ENCODE data around the gene TCP11L1.
"Not testable (repeated sequence)": the region's sequence is repeated elsewhere in the genome, so short reads cannot be mapped to it uniquely, and the experiment has no call there.

The TCP11L1 gene

DNA sequence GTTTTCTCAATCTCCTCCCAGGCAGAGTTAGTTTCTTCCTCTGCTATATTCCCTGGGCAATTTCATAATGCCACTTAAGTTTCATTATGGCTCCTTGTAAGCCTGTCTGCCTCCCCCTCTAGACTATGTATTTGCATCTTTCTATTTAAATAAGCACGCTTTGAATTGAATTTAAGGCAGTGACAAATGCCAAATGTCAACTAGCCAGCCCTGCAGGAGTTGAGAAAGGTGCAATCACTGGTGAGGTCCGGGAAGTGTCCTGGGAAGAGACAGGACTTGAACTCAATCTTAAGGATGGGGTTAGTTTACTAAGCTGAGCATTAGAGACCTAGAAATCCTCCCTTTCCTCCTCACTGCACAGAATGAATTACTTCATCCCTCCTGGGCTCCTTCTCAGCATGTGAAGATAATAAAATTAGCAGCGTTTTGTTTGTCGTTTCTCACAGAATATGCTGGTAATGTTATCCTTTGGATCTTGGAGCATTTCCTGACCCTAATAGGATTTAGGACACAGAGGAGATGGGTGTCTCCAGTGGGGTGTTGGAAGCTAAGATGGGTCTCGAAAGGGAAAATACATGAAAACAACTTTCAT is 1.6 kb downstream of the TCP11L1 start:
- Histone ChIP-seq H3K27me3 (ENCODE audit: insufficient read depth, low read length) (no peaks in the 10 kb centered on the region), H3K9me3 (ENCODE audit: low read length) (peaks cover 9% of the 10 kb centered on the region), H3K4me3 (ENCODE audit: low read length) (peak overlapping the region; percentile 88), H2AFZ (ENCODE audit: low read depth, low read length) (no peak overlapping the region), H3K4me1 (ENCODE audit: insufficient read depth, low read length) (peaks cover 10% of the 10 kb centered on the region), H3K36me3 (ENCODE audit: insufficient read depth, low read length) (peaks cover 25% of the 10 kb centered on the region)

GRCh38 chr11:33043221-33043830 is 4.0 kb downstream of the TCP11L1 start:
- H3K36me3 ChIP-seq (ENCODE audit: insufficient read depth, low read length), result peaks cover 37% of the 10 kb centered on the region
- H3K4me3 ChIP-seq (ENCODE audit: low read length), result no peak overlapping the region
- H3K27me3 ChIP-seq (ENCODE audit: insufficient read depth, low read length), result no peaks in the 10 kb centered on the region
- no peak overlapping the region for H2AFZ ChIP-seq (ENCODE audit: low read depth, low read length)
- H3K4me1 ChIP-seq (ENCODE audit: insufficient read depth, low read length), result peaks cover 10% of the 10 kb centered on the region
- peaks cover 10% of the 10 kb centered on the region for H3K9me3 ChIP-seq (ENCODE audit: low read length)

- H3K27me3 ChIP-seq (ENCODE audit: insufficient read depth, low read length), result no peaks in the 10 kb centered on the region
- peaks cover 10% of the 10 kb centered on the region for H3K4me1 ChIP-seq (ENCODE audit: insufficient read depth, low read length)
- peaks cover 10% of the 10 kb centered on the region for H3K9me3 ChIP-seq (ENCODE audit: low read length)
- no peak overlapping the region for H2AFZ ChIP-seq (ENCODE audit: low read depth, low read length)
- peaks cover 41% of the 10 kb centered on the region for H3K36me3 ChIP-seq (ENCODE audit: insufficient read depth, low read length)
- no peak overlapping the region for H3K4me3 ChIP-seq (ENCODE audit: low read length)
Observed at GRCh38 chr11:33044285-33044756, 4.9 kb downstream of the TCP11L1 start.

DNA sequence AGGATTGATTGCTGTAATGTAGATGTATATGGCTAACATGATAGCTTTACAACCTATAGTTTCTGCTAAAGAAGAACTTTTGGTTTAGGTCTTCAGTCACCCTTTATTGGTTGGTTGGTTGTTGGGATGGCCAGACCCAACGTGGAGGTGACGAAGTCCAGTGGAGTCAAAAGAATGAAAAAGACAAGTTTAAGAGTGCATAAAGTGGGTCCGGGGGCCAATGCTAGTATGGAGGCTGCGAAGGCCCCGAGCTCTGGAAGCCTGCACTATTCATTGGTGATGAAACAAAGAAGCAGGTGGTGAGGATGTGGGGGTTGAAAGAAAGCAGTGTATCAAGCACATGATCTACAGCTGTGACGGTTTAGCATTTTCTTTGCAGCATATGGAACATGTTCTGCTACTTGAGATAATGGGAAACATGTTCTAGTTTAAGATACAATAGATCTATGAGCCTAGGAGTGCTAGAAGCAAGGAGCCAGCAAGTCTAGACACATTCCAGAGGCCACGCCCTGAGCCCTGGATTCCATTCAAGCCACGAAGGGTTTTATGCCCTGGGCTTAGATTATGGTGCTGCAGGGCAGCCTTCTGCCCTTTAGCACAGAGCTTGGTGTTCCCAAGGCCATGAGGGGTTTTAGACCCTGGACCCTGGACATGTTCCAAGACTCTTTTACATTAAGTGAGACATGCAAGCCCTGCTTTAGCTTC is 6.3 kb downstream of the TCP11L1 start:
- Histone ChIP-seq H3K36me3 (ENCODE audit: insufficient read depth, low read length) (peaks cover 41% of the 10 kb centered on the region), H2AFZ (ENCODE audit: low read depth, low read length) (no peak overlapping the region), H3K4me3 (ENCODE audit: low read length) (no peak overlapping the region), H3K4me1 (ENCODE audit: insufficient read depth, low read length) (peaks cover 4% of the 10 kb centered on the region), H3K9me3 (ENCODE audit: low read length) (peaks cover 10% of the 10 kb centered on the region), H3K27me3 (ENCODE audit: insufficient read depth, low read length) (no peaks in the 10 kb centered on the region)

DNA sequence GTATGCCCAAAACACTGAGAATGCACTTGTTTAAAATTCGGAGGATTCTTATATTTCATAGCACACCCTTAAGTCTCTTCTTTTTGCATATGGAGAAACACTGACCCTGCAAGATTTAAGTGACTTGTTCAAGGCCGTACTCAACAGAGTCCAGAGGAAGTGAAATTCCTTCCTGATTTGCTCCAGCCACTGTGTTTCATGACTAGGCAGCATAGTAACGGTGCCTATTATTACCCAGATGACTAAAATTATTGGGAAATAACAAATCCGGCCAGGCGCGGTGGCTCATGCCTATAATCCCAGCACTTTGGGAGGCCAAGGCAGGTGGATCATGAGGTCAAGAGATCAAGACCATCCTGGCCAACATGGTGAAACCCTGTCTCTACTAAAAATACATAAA is 9.3 kb downstream of the TCP11L1 start:
- Histone ChIP-seq H3K9me3 (ENCODE audit: low read length) (peaks cover 10% of the 10 kb centered on the region), H3K36me3 (ENCODE audit: insufficient read depth, low read length) (peaks cover 37% of the 10 kb centered on the region)
- not testable (repeated sequence) for H2AFZ ChIP-seq (ENCODE audit: low read depth, low read length); H3K27me3 ChIP-seq (ENCODE audit: insufficient read depth, low read length); H3K4me1 ChIP-seq (ENCODE audit: insufficient read depth, low read length); H3K4me3 ChIP-seq (ENCODE audit: low read length)

DNA sequence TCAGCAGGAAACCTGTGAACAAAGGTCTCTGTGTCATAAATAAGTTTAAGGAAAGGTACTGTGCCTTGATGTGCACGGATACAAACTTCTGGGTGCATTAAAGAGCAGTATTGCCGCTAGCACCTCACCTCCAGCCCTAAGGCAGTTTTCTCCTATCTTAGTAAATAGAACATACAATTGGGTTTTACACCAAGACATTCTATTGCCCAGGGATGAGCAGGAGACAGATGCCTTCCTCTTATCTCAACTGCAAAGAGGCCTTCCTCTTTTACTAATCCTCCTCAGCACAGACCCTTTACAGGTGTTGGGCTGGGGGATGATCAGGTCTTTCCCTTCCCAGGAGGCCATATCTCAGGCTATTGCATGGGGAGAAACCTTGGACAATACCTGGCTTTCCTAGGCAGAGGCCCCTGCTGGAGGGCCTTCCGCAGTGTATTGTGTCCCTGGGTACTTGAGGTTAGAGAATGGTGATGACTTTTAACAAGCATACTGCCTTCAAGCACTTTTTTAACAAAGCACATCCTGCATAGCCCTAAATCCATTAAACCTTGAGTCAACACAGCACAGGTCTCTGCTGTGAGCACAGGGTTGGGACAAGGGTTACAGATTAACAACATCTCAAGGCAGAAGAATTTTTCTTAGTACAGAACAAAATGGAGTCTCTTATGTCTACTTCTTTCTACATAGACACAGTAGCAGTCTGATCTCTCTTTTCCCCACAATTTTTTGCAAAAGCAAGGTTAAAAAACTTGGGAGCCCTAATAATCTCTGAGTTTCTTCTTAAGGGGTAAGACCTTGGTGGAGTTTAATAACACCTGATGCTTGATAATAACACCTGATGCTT is 10.4 kb downstream of the TCP11L1 start:
- Histone ChIP-seq H3K9me3 (ENCODE audit: low read length) (peaks cover 10% of the 10 kb centered on the region), H3K36me3 (ENCODE audit: insufficient read depth, low read length) (peaks cover 31% of the 10 kb centered on the region)
- not testable (repeated sequence) for H3K4me3 ChIP-seq (ENCODE audit: low read length); H3K4me1 ChIP-seq (ENCODE audit: insufficient read depth, low read length); H3K27me3 ChIP-seq (ENCODE audit: insufficient read depth, low read length); H2AFZ ChIP-seq (ENCODE audit: low read depth, low read length)

- H3K36me3 ChIP-seq (ENCODE audit: insufficient read depth, low read length), result peaks cover 20% of the 10 kb centered on the region
- no peaks in the 10 kb centered on the region for H3K4me1 ChIP-seq (ENCODE audit: insufficient read depth, low read length)
- no peak overlapping the region for H3K4me3 ChIP-seq (ENCODE audit: low read length)
- H2AFZ ChIP-seq (ENCODE audit: low read depth, low read length), result no peak overlapping the region
- H3K9me3 ChIP-seq (ENCODE audit: low read length), result no peaks in the 10 kb centered on the region
- H3K27me3 ChIP-seq (ENCODE audit: insufficient read depth, low read length), result no peaks in the 10 kb centered on the region
Observed at GRCh38 chr11:33052231-33052630, 12.9 kb downstream of the TCP11L1 start.

GRCh38 chr11:33055375-33055774 is 16.0 kb downstream of the TCP11L1 start:
- Histone ChIP-seq H3K36me3 (ENCODE audit: insufficient read depth, low read length) (peaks cover 36% of the 10 kb centered on the region), H3K4me1 (ENCODE audit: insufficient read depth, low read length) (no peaks in the 10 kb centered on the region), H2AFZ (ENCODE audit: low read depth, low read length) (no peak overlapping the region), H3K27me3 (ENCODE audit: insufficient read depth, low read length) (no peaks in the 10 kb centered on the region), H3K9me3 (ENCODE audit: low read length) (no peaks in the 10 kb centered on the region), H3K4me3 (ENCODE audit: low read length) (no peak overlapping the region)

GRCh38 chr11:33057284-33057683 is 17.9 kb downstream of the TCP11L1 start:
- no peak overlapping the region for H2AFZ ChIP-seq (ENCODE audit: low read depth, low read length)
- peaks cover 52% of the 10 kb centered on the region for H3K36me3 ChIP-seq (ENCODE audit: insufficient read depth, low read length)
- H3K27me3 ChIP-seq (ENCODE audit: insufficient read depth, low read length), result no peaks in the 10 kb centered on the region
- H3K4me3 ChIP-seq (ENCODE audit: low read length), result no peak overlapping the region
- no peaks in the 10 kb centered on the region for H3K4me1 ChIP-seq (ENCODE audit: insufficient read depth, low read length)
- H3K9me3 ChIP-seq (ENCODE audit: low read length), result no peaks in the 10 kb centered on the region

DNA sequence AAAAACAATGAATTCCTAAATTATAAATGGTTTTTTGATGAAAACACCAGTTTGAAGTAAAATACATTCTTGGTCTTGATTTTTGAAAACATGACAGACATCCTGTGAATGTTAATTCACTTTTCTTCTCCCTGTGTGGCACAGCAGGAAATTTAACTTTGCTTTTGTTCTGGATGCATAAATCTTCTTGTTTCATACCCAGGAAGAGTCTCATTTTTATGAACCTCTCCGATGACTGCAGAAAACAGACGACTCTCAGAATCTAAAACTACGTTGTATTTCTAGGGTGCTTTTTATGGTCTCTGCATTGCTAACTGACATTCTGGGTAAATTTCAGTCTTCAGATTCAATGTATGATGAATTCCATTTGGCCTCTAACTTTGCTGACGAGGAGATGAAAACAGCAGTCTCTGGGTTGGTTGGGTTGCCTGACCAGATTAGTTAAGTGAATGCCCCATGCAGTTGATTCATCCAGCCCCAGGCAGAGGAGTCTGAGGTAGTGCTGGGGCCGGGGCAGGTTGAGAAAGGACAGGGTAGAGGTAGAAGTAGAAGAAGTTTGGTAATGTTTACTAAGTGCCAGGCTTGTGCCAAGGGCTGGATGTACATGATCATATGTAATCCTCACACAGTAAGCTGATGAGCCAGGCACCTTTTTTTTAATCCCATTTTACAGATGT is 20.1 kb downstream of the TCP11L1 start:
- Histone ChIP-seq H3K9me3 (ENCODE audit: low read length) (no peaks in the 10 kb centered on the region), H3K36me3 (ENCODE audit: insufficient read depth, low read length) (peaks cover 66% of the 10 kb centered on the region), H3K27me3 (ENCODE audit: insufficient read depth, low read length) (no peaks in the 10 kb centered on the region), H3K4me1 (ENCODE audit: insufficient read depth, low read length) (no peaks in the 10 kb centered on the region), H2AFZ (ENCODE audit: low read depth, low read length) (no peak overlapping the region), H3K4me3 (ENCODE audit: low read length) (no peak overlapping the region)

DNA sequence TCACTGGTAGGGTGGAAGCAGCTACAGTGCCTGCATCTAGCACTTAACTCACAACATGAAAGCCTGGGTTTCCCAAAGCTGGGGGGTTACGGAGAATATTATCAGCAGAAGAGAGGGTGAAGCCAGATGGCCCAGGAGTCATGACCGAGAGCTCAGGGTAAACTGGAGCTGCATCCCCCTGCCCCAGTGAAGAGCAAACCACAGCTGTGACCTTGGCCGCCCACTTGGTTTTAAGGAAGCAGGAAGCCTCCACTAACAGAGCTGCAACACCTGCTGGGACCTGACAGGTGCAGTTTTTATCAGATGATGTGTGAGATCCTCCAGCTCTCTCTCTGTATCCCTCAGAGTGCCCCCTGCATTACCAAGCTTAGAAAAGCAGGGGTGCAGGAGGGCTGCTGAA is 20.9 kb downstream of the TCP11L1 start:
- Histone ChIP-seq H3K4me3 (ENCODE audit: low read length) (no peak overlapping the region), H3K27me3 (ENCODE audit: insufficient read depth, low read length) (no peaks in the 10 kb centered on the region), H3K4me1 (ENCODE audit: insufficient read depth, low read length) (no peaks in the 10 kb centered on the region), H3K36me3 (ENCODE audit: insufficient read depth, low read length) (peaks cover 62% of the 10 kb centered on the region), H2AFZ (ENCODE audit: low read depth, low read length) (no peak overlapping the region), H3K9me3 (ENCODE audit: low read length) (no peaks in the 10 kb centered on the region)

- Histone ChIP-seq H2AFZ (ENCODE audit: low read depth, low read length) (no peak overlapping the region), H3K4me3 (ENCODE audit: low read length) (no peak overlapping the region), H3K9me3 (ENCODE audit: low read length) (no peaks in the 10 kb centered on the region), H3K27me3 (ENCODE audit: insufficient read depth, low read length) (no peaks in the 10 kb centered on the region), H3K4me1 (ENCODE audit: insufficient read depth, low read length) (no peaks in the 10 kb centered on the region), H3K36me3 (ENCODE audit: insufficient read depth, low read length) (peaks cover 72% of the 10 kb centered on the region)
Observed at GRCh38 chr11:33062137-33062536, 22.8 kb downstream of the TCP11L1 start.

Data from neuron (in vitro differentiated cells).